GM12878 (cell line): ENCODE data around the gene RARB.

Source experiments
- HDGF ChIP-seq: fragments of 450-650 bp; IDR thresholded peaks from 2 replicates; pipeline ENCODE4 v1.6.1; 2016; ENCODE audit warnings: antibody characterized with exemption
- SREBF2 ChIP-seq: IDR thresholded peaks from 2 replicates; pipeline ENCODE4 v1.6.1; 2012; ENCODE audit warnings: mild to moderate bottlenecking, low read length

GRCh38 chr3:25527336-25527735 lies 99.3 kb downstream of the RARB start:
- TF ChIP-seq SREBF2 (no peak), HDGF (no peak)
